Measurements from ENCODE around the gene RCCD1.
"Not testable (repeated sequence)": the region's sequence is repeated elsewhere in the genome, so short reads cannot be mapped to it uniquely, and the experiment has no call there.

The RCCD1 gene

GRCh38 chr15:90907051-90907660, 47.5 kb upstream of the RCCD1 start:
- H3K4me1 ChIP-seq (ENCODE audit: control insufficient read depth in 1 of 2, insufficient read depth in 2 of 2, low read length in 2 of 2) = peaks cover 5 to 9% of the 10 kb centered on the region in 2 experiments
- no peak for DNase-seq
- H3K9ac ChIP-seq (ENCODE audit: low read length) = no peak overlapping the region
- no peaks in the 10 kb centered on the region for H3K27me3 ChIP-seq (ENCODE audit: insufficient read depth, low read length)
- H2BK120ac ChIP-seq (ENCODE audit: insufficient read depth, low read length, poor library complexity) = no peak overlapping the region
- H3K27ac ChIP-seq (ENCODE audit: low read depth, low read length) = no peak overlapping the region
- H2AFZ ChIP-seq (ENCODE audit: insufficient read depth, low read length, poor library complexity) = no peak overlapping the region
- no peak overlapping the region for H2BK5ac ChIP-seq (ENCODE audit: low read depth, low read length, poor library complexity)
- H3K79me2 ChIP-seq (ENCODE audit: control insufficient read depth, insufficient read depth, low read length, poor library complexity) = peaks cover 2% of the 10 kb centered on the region
- no peak overlapping the region for H3K4me3 ChIP-seq (ENCODE audit: low read depth, low read length)
- WGBS (ENCODE audit: extremely low coverage, insufficient coverage, insufficient read length) = no CpG with 5 or more reads among the region's 15 CpGs
- no peak overlapping the region for H3K23ac ChIP-seq (ENCODE audit: low read length)
- peaks cover 44 to 48% of the 10 kb centered on the region in 2 experiments for H3K36me3 ChIP-seq (ENCODE audit: control insufficient read depth in 1 of 2, insufficient read depth in 2 of 2, low read length in 2 of 2)
- H3K79me1 ChIP-seq (ENCODE audit: low read length) = peaks cover 4% of the 10 kb centered on the region
- H3K18ac ChIP-seq (ENCODE audit: low read length) = no peak overlapping the region
- H3K14ac ChIP-seq (ENCODE audit: low read length) = no peak overlapping the region
- H4K12ac ChIP-seq (ENCODE audit: low read depth, low read length) = no peak overlapping the region
- H4K8ac ChIP-seq (ENCODE audit: low read depth, low read length) = no peak overlapping the region
- H3K9me3 ChIP-seq (ENCODE audit: insufficient read depth, low read depth, low read length) = no peaks in the 10 kb centered on the region
- no peak overlapping the region for H3K4ac ChIP-seq (ENCODE audit: low read depth, low read length)
- no peak overlapping the region for H4K91ac ChIP-seq (ENCODE audit: low read depth, low read length)
- no peak overlapping the region for H2AK5ac ChIP-seq (ENCODE audit: low read length)
- H2BK12ac ChIP-seq (ENCODE audit: low read length) = no peak overlapping the region
- no peak overlapping the region for H3K4me2 ChIP-seq (ENCODE audit: low read length)

- WGBS (ENCODE audit: extremely low coverage, insufficient coverage, insufficient read length) = no CpG with 5 or more reads among the region's 9 CpGs
- H3K4me1 ChIP-seq (ENCODE audit: control insufficient read depth in 1 of 2, insufficient read depth in 2 of 2, low read length in 2 of 2) = peaks cover 5 to 9% of the 10 kb centered on the region in 2 experiments
- H3K18ac ChIP-seq (ENCODE audit: low read length) = no peak overlapping the region
- no peak overlapping the region for H3K14ac ChIP-seq (ENCODE audit: low read length)
- H3K9ac ChIP-seq (ENCODE audit: low read length) = no peak overlapping the region
- no peak for DNase-seq
- no peak overlapping the region for H4K12ac ChIP-seq (ENCODE audit: low read depth, low read length)
- no peak overlapping the region for H2BK120ac ChIP-seq (ENCODE audit: insufficient read depth, low read length, poor library complexity)
- no peaks in the 10 kb centered on the region for H3K27me3 ChIP-seq (ENCODE audit: insufficient read depth, low read length)
- H3K79me2 ChIP-seq (ENCODE audit: control insufficient read depth, insufficient read depth, low read length, poor library complexity) = no peaks in the 10 kb centered on the region
- H2BK12ac ChIP-seq (ENCODE audit: low read length) = no peak overlapping the region
- H3K79me1 ChIP-seq (ENCODE audit: low read length) = peaks cover 2% of the 10 kb centered on the region
- no peak overlapping the region for H2BK5ac ChIP-seq (ENCODE audit: low read depth, low read length, poor library complexity)
- no peaks in the 10 kb centered on the region for H3K9me3 ChIP-seq (ENCODE audit: insufficient read depth, low read depth, low read length)
- no peak overlapping the region for H4K91ac ChIP-seq (ENCODE audit: low read depth, low read length)
- no peak overlapping the region for H3K4me3 ChIP-seq (ENCODE audit: low read depth, low read length)
- no peak overlapping the region for H3K23ac ChIP-seq (ENCODE audit: low read length)
- H2AFZ ChIP-seq (ENCODE audit: insufficient read depth, low read length, poor library complexity) = no peak overlapping the region
- H3K36me3 ChIP-seq (ENCODE audit: control insufficient read depth in 1 of 2, insufficient read depth in 2 of 2, low read length in 2 of 2) = peaks cover 53 to 56% of the 10 kb centered on the region in 2 experiments
- no peak overlapping the region for H3K4ac ChIP-seq (ENCODE audit: low read depth, low read length)
- no peak overlapping the region for H2AK5ac ChIP-seq (ENCODE audit: low read length)
- no peak overlapping the region for H3K4me2 ChIP-seq (ENCODE audit: low read length)
- H3K27ac ChIP-seq (ENCODE audit: low read depth, low read length) = no peak overlapping the region
- H4K8ac ChIP-seq (ENCODE audit: low read depth, low read length) = no peak overlapping the region
Observed at GRCh38 chr15:90907838-90908507, 46.7 kb upstream of the RCCD1 start.

- not testable (repeated sequence) for H3K23ac ChIP-seq (ENCODE audit: low read length); H3K18ac ChIP-seq (ENCODE audit: low read length)
- WGBS (ENCODE audit: extremely low coverage, insufficient coverage, insufficient read length) = no CpG with 5 or more reads among the region's 11 CpGs
Observed at GRCh38 chr15:90909449-90909848, 45.2 kb upstream of the RCCD1 start.

GRCh38 chr15:90909976-90910375, 44.7 kb upstream of the RCCD1 start:
- Histone ChIP-seq H3K27me3 (ENCODE audit: insufficient read depth, low read length) (no peaks in the 10 kb centered on the region), H3K79me1 (ENCODE audit: low read length) (no peaks in the 10 kb centered on the region), H2BK5ac (ENCODE audit: low read depth, low read length, poor library complexity) (no peak overlapping the region), H3K36me3 (ENCODE audit: control insufficient read depth in 1 of 2, insufficient read depth in 2 of 2, low read length in 2 of 2) (peaks cover 66 to 68% of the 10 kb centered on the region in 2 experiments), H3K18ac (ENCODE audit: low read length) (no peak overlapping the region), H4K8ac (ENCODE audit: low read depth, low read length) (no peak overlapping the region), H3K9me3 (ENCODE audit: insufficient read depth, low read depth, low read length) (no peaks in the 10 kb centered on the region), H2AFZ (ENCODE audit: insufficient read depth, low read length, poor library complexity) (no peak overlapping the region), H4K12ac (ENCODE audit: low read depth, low read length) (no peak overlapping the region), H3K14ac (ENCODE audit: low read length) (no peak overlapping the region), H2BK120ac (ENCODE audit: insufficient read depth, low read length, poor library complexity) (no peak overlapping the region), H3K4me2 (ENCODE audit: low read length) (no peak overlapping the region), H3K23ac (ENCODE audit: low read length) (no peak overlapping the region), H3K4ac (ENCODE audit: low read depth, low read length) (no peak overlapping the region), H3K4me1 (ENCODE audit: control insufficient read depth in 1 of 2, insufficient read depth in 2 of 2, low read length in 2 of 2) (no peaks in the 10 kb centered on the region), H3K27ac (ENCODE audit: low read depth, low read length) (no peak overlapping the region), H2AK5ac (ENCODE audit: low read length) (no peak overlapping the region), H3K79me2 (ENCODE audit: control insufficient read depth, insufficient read depth, low read length, poor library complexity) (no peaks in the 10 kb centered on the region), H3K9ac (ENCODE audit: low read length) (no peak overlapping the region), H3K4me3 (ENCODE audit: low read depth, low read length) (no peak overlapping the region), H4K91ac (ENCODE audit: low read depth, low read length) (no peak overlapping the region), H2BK12ac (ENCODE audit: low read length) (no peak overlapping the region)
- no peak for DNase-seq
- WGBS (ENCODE audit: extremely low coverage, insufficient coverage, insufficient read length) = no CpG with 5 or more reads among the region's 8 CpGs

More at GRCh38 chr15:90909449-90909848, 45.2 kb upstream of the RCCD1 start:
- not testable (repeated sequence) for H3K14ac ChIP-seq (ENCODE audit: low read length); H3K4ac ChIP-seq (ENCODE audit: low read depth, low read length); H3K4me3 ChIP-seq (ENCODE audit: low read depth, low read length); H4K8ac ChIP-seq (ENCODE audit: low read depth, low read length); H2BK12ac ChIP-seq (ENCODE audit: low read length); H3K4me2 ChIP-seq (ENCODE audit: low read length); H3K79me1 ChIP-seq (ENCODE audit: low read length); H2AFZ ChIP-seq (ENCODE audit: insufficient read depth, low read length, poor library complexity); H3K9ac ChIP-seq (ENCODE audit: low read length); DNase-seq; H3K27ac ChIP-seq (ENCODE audit: low read depth, low read length); H4K12ac ChIP-seq (ENCODE audit: low read depth, low read length); H3K4me1 ChIP-seq (ENCODE audit: control insufficient read depth in 1 of 2, insufficient read depth in 2 of 2, low read length in 2 of 2); H3K79me2 ChIP-seq (ENCODE audit: control insufficient read depth, insufficient read depth, low read length, poor library complexity); H3K9me3 ChIP-seq (ENCODE audit: insufficient read depth, low read depth, low read length); H4K91ac ChIP-seq (ENCODE audit: low read depth, low read length); H2AK5ac ChIP-seq (ENCODE audit: low read length); H3K27me3 ChIP-seq (ENCODE audit: insufficient read depth, low read length); H2BK120ac ChIP-seq (ENCODE audit: insufficient read depth, low read length, poor library complexity); H2BK5ac ChIP-seq (ENCODE audit: low read depth, low read length, poor library complexity)
- peaks cover 63 to 65% of the 10 kb centered on the region in 2 experiments for H3K36me3 ChIP-seq (ENCODE audit: control insufficient read depth in 1 of 2, insufficient read depth in 2 of 2, low read length in 2 of 2)

All from trophoblast cell (in vitro differentiated cells and primary cell).